Retina (tissue), 1 donor: ENCODE data around the gene ERVK3-1.

Experiments used
- DNase-seq: peaks from one replicate; pipeline ENCODE4 v3.0.0-alpha.2; 2016

The ERVK3-1 gene

GRCh38 chr19:58305932-58306323 lies 751 bp downstream of the ERVK3-1 start:
- DNase-seq: no peak

DNA sequence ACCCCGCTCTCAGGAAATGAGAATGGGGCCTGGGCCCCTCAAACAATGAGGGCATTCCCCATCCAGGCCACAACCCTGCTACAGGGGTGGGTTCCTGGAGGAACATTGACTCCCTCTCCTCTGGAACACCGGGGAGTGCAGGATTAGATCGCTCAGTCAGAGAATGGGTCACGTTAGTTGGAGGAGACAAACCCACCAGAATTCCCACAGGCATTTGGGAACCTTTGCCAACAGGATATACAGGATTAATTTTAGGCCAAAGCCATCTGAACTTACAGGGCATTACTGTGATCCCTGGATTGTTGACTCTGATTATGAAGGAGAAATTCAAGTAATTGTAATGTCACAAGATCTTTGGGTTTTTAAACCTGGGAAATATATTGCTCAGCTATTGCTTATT lies 2.6 kb downstream of the ERVK3-1 start:
- DNase-seq: no peak

DNA sequence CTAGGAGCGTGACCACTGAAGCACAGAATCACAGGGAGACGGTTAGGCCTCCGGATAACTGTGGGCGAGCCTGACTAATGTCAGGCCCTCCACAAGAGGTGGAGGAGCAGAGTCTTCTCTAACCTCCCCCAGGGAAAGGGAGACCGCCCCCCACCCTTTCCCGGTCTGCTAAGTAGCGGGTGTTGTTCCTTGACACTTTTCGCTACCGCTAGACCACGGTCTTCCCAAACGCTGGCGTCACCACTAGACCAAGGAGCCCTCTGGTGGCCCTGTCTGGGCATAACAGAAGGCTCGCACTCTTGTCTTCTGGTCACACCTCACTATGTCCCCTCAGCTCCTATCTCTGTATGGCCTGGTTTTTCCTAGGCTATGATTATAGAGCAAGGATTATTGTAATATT lies 5.5 kb downstream of the ERVK3-1 start:
- DNase-seq: peak; percentile 52

- DNase-seq: no peak
Measured at GRCh38 chr19:58311345-58311865, 6.2 kb downstream of the ERVK3-1 start.

DNA sequence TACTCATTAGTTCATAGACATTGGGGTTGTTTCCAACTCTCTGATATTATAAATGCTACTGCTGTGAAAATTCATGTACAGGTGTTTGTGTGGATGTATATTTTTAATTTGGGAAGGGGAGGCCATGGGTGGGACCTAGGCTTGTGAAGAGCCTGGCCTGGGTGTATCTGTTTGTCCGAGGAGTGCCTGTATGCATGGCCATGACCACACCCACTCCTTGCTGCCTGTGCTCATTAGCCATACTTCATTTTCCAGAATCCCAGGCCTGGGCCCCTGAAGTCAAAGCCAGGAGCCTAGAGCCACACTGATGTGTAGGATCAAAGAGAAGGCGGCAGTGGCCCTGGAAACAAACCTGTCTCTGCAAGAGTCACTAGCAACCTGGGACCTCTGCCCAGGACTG lies 10.4 kb downstream of the ERVK3-1 start:
- no peak for DNase-seq

DNA sequence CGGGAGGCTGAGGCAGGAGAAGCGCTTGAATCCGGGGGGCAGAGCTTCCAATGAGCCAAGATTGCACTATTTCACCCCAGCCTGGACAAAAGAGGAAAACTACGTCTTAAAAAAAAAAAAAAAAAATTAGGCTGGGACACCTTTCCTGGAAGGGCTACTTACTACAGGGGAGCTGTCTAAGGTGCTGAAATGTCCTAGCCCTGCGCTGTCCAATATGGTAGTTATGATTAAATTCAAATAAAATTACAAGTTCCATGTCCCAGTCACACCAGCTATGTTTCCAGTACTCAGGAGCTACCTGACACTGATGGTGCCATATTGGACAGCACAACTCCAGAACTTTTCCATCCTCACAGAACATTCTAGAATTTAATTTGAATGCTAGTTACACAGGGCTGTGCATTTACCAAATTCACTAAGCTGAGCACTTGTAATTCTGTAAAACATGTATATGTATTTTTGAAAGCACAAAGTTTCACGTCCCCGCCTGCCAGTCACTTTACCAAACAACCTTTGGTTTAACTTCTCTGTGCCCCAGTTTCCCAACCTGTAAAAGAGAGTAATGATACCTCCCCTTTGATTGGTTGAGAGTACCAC lies 12.4 kb downstream of the ERVK3-1 start:
- no peak for DNase-seq

DNA sequence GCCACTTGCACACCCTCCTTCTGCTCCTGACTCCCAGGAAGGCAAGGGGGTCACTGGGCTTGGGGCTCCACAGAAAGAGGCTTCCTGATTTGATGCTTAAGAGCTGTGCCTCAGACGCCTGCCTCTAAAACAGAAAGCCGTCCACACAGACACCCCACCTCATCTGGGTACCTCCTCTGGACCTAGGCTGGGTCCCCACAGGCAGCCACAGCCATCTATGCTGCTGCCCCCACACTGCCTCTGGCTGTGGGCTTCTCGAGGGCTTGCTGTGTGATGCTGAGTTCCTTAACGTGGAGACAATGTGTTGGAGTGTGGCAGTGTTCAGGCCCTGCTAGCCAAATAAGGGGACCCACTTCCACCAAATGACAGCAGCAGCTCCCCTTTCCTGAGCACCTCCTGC lies 13.1 kb downstream of the ERVK3-1 start:
- no peak for DNase-seq

DNA sequence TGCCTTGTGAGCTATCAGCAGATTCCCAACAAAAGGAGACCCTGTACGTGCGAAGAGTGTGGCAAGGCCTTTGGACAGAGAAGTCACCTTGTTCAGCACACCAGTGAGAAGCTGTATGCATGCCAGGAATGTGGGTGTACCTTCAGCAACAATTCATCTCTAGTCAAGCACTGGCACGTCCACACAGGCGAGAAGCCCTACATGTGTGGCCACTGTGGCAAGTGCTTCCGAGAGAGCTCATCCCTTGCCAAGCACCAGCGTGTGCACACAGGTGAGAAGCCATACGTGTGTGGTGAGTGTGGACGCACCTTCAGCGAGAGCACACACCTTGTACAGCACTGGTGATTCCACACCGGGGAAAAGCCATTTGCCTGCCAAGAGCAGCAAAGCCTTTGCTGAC lies 14.1 kb downstream of the ERVK3-1 start:
- no peak for DNase-seq

DNA sequence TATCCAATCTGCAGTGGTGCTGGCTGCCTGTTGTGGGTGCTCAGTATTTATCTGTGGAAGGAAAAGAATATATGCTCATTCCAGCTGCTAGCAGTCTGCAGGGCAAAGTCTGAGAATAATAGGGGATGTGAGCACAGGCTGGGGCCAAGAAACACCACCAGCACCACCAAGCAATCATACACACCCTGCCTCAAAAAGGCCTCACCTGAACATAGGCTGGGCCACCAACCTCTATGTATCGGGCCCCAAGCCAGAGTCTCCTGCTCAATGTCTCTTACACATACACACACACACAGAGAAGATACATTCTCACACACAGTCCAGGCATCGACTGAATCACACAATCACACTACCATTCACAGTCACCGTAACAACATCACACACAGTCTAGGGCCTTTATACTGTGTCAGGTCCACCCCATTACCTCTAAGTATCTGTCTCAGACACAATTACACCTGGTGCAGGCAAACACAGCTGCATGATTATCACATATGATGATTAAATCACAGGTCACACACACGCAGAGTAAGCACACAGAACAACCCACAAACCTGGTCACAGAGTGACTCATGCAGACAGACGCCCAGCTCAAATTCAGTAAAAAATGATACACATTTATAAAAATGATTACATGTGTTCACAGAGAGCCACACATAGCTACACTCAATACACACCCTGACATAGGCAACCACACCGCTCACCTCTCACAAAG lies 20.3 kb downstream of the ERVK3-1 start:
- DNase-seq: no peak

GRCh38 chr19:58326501-58326913 lies 21.3 kb downstream of the ERVK3-1 start:
- no peak for DNase-seq

DNA sequence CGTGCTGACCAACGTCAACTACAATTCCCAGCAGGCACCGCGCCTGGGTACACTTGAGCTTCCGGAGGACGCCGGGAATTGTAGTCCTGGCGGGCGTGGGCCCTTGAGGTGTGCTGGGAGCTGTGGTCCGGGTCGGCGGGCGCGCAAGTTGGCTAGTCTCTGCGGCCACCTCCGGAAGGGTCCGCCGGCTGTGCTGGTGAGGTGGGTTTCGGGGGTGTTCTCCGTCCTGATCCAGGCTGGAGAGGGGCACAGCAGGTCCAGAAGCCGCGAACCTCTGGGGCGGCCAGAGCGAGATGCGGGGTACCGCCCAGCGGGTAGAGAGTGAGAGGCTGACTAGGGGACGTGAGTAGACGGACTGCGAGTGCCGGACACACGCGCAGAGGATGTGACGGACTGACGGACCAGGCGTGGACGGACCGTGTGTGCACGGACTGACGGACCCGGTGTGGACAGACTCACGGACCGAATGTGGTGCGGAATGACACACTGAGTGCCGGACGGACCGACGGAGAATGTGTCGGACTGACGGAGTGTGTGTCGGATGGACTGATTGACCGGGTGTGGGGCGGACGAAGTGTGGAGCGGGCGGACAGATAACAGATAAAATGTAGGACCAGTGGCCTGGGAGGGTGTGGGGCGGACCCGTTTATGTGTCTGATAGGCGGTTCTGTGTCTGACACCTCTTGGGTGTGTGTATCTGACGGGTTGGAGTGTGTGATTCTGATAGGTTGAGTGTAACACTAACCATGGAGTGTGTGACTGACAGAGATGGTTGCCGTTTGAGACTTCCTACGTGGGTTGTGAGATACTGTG lies 21.9 kb downstream of the ERVK3-1 start, which contains the start of gene ZSCAN22:
Gene ZSCAN22, plus strand, starts transcription at position 81 of the 813 bp plus-strand sequence. CDS start 7,809 bp downstream, outside the sequence.
- peak; percentile 99 for DNase-seq

DNA sequence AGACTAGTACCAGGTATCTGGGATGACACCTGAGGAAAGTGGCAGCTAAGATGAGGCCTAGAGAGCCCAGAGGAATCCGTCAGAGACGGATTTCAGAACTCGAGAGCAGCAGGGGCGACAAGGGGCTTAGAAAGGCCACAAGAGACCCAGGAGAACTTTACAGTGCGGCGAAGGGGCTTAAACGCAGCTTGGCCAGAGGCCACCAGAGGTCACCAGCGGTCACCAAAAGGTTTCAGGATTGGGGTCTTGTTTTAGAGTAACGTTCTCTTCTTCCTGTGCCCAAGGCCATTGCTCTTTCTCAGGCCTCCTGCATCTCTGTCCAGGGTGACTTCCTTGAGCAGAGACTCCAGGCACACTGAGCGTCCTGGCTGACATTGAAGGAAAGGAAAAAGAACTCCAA lies 23.8 kb downstream of the ERVK3-1 start:
- no peak for DNase-seq

DNA sequence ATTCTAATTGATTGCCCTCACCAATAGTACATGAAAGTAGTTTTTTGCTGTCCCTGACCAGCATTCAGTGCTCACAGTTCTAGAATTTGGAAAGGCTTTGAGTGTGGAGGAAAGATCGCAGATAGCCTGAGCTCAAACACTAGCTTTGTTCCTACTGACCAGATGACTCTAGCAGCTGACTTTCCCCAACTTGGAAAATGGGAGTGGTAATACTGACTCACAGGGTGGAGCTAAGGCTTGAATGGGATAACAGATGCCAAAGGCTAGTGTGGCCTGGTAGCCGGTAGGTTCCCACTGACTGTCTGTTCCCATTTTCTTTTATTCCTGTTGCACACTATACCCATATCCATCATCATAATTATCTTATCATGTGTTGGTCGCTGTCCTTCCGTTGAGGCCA lies 25.3 kb downstream of the ERVK3-1 start:
- DNase-seq: no peak

DNA sequence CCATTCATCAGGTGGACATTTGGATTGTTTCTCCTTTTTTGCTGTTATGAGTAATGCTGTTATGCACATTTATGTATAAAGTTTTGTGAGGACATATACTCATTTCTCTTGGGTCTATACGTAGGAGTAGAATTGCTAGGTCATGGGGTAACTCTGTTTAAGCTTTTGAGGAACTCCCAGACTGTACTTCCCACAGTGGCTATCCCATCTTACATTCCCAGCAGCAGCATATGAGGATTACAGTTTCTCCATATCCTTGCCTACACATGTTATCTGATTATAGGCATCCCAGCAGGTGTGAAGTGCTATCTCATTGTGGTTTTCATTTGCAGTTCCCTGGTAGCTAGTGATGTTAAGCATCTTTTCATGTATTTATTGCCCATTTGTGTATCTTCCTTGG lies 27.5 kb downstream of the ERVK3-1 start:
- DNase-seq: no peak

GRCh38 chr19:58334691-58335249 lies 29.6 kb downstream of the ERVK3-1 start:
- DNase-seq: no peak

DNA sequence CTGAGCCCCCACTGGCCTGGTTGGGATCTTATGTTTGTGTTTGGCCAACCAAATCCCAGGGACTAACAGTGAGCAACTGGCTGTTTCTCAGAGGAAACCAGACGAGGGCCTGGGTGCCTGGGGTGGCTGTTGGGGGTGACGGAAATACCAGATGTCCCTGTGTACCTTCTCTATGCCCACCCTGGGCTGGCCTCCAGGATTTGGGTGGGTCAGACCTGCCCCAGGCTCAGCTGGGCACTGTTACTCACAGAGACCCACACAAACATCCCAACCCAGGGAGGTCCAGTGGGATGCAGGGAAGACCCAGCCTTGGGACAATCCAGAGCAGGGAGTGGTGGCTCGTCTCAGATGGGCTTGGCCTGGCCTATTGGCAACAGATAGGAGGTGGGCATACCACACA lies 30.5 kb downstream of the ERVK3-1 start:
- no peak for DNase-seq

DNA sequence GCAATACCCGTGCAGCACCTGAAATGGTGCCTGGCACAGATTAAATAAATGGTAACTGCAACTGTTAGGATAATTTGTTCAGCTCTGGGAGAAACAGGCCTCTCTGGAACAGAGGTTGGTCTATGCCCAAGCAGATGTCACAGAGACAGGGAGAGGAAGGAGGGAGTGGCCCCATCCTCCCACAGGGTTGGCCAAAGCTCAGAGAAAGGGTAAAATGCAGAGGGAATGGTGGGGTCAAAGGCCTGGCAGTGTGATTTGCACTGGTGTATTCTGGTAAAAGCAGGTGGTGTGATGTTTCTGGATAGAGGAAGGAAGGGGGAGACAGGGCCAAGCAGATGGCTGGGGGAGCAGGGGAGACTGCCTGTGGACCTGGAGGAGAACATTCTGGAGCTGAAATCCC lies 31.0 kb downstream of the ERVK3-1 start:
- no peak for DNase-seq

DNA sequence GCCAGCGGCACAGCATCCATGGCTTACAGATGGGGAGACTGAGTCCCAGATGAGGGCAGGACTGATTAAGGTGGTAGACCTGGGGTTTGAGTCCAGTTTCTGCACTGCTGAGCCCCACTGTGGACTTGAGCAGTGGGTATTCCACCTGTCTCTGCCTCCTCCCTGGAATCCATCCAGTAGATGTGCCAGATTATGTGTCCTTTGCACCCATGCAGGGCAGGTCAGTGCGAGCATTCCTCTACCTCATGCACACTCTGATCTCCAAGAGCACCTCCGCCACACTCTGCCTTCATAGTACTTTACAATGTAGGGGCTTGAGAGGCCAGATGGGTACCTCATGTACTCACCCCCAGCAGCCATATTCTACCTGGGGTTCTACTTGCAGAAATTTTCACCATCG lies 31.6 kb downstream of the ERVK3-1 start:
- DNase-seq: no peak

GRCh38 chr19:58338336-58338735 lies 33.2 kb downstream of the ERVK3-1 start:
- no peak for DNase-seq

DNA sequence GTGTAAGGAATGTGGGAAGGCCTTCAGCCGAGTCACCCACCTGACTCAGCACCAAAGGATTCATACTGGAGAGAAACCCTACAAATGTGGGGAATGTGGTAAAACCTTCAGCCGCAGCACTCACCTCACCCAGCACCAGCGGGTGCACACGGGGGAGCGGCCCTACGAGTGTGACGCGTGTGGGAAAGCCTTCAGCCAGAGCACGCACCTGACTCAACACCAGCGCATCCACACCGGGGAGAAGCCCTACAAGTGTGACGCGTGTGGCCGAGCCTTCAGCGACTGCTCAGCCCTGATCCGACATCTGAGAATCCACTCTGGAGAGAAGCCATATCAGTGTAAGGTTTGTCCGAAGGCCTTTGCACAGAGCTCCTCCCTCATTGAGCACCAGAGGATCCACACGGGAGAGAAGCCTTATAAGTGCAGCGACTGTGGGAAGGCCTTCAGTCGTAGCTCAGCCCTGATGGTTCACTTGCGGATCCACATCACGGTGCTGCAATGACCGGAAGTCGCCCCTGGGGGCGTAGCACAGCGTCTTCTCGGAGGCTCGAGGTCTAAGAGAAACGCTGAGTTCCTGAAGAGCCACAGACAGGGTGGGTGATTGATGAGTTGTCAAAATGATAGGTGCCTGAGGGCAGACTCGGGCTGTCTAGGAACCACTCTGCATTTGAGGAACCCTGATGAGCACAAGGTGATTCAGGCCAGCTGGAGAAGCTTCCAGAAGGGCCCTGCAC lies 33.8 kb downstream of the ERVK3-1 start:
- no peak for DNase-seq

DNA sequence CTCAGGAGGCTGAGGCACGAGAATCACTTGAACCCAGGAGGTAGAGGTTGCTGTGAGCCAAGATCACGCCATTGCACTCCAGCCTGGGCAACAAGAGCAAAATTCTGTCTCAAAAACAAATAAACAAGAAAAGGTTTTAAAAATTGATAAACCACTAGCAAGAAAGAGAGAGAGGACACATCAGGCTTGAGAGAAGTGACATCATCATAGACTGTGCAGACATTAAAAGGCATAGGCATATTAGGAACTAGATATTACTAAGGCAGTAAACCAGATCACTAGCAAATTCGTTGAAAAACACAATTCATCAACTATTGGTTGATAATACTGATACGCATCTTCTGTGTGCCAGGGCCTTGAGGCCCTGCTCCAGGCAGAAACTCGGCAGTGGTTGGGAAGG lies 40.4 kb downstream of the ERVK3-1 start:
- no peak for DNase-seq
